Effector CD8-positive, alpha-beta T cell (primary cell): ENCODE measurements around the gene NOCT.
"Not testable (repeated sequence)": the region's sequence is repeated elsewhere in the genome, so short reads cannot be mapped to it uniquely, and the experiment has no call there.

ENCODE experiments used
- DNase-seq: peaks from one replicate; lab custom pipeline; 2025; lab: John Stamatoyannopoulos, UW

Gene NOCT

GRCh38 chr4:139011225-139011950 lies 4.2 kb upstream of the NOCT start:
- no peak for DNase-seq

- no peak for DNase-seq
Measured at GRCh38 chr4:139014371-139015268, 961 bp upstream of the NOCT start.

GRCh38 chr4:139015948-139016471 lies 429 bp downstream of the NOCT start:
- DNase-seq, result no peak

GRCh38 chr4:139017861-139018260 lies 2.3 kb downstream of the NOCT start:
- DNase-seq, result no peak

- no peak for DNase-seq
Measured at GRCh38 chr4:139018501-139018900, 2.9 kb downstream of the NOCT start.

- no peak for DNase-seq
Measured at GRCh38 chr4:139018971-139019758, 3.6 kb downstream of the NOCT start.

GRCh38 chr4:139020384-139020783 lies 4.8 kb downstream of the NOCT start:
- DNase-seq, result no peak

- not testable (repeated sequence) for DNase-seq
Measured at GRCh38 chr4:139021071-139021470, 5.5 kb downstream of the NOCT start.

- DNase-seq, result no peak
Measured at GRCh38 chr4:139022835-139023234, 7.3 kb downstream of the NOCT start.

GRCh38 chr4:139024686-139025085 lies 9.1 kb downstream of the NOCT start:
- DNase-seq, result no peak

GRCh38 chr4:139025841-139026240 lies 10.3 kb downstream of the NOCT start:
- DNase-seq, result no peak

- DNase-seq, result no peak
Measured at GRCh38 chr4:139027776-139028175, 12.2 kb downstream of the NOCT start.

GRCh38 chr4:139028191-139028661 lies 12.6 kb downstream of the NOCT start:
- no peak for DNase-seq

GRCh38 chr4:139029866-139030363 lies 14.3 kb downstream of the NOCT start:
- not testable (repeated sequence) for DNase-seq

- DNase-seq, result peak; percentile 57
Measured at GRCh38 chr4:139030614-139031235, 15.1 kb downstream of the NOCT start.

GRCh38 chr4:139035650-139036049 lies 20.1 kb downstream of the NOCT start:
- no peak for DNase-seq

GRCh38 chr4:139036885-139037284 lies 21.3 kb downstream of the NOCT start:
- no peak for DNase-seq

GRCh38 chr4:139038874-139039443 lies 23.4 kb downstream of the NOCT start:
- DNase-seq, result no peak

GRCh38 chr4:139042981-139043460 lies 27.4 kb downstream of the NOCT start:
- DNase-seq, result no peak

- no peak for DNase-seq
Measured at GRCh38 chr4:139044291-139044690, 28.7 kb downstream of the NOCT start.

- DNase-seq, result no peak
Measured at GRCh38 chr4:139048026-139048425, 32.4 kb downstream of the NOCT start.
